Measurements from ENCODE around the gene ATRNL1.
"Not testable (repeated sequence)": the region's sequence is repeated elsewhere in the genome, so short reads cannot be mapped to it uniquely, and the experiment has no call there.

Gene ATRNL1

GRCh38 chr10:115214829-115215228, 121.7 kb downstream of the ATRNL1 start:
- Histone ChIP-seq H3K9me3 (ENCODE audit: control insufficient read depth, low read length) (no peaks in the 10 kb centered on the region), H3K27me3 (ENCODE audit: control insufficient read depth, insufficient read depth, low read length) (no peaks in the 10 kb centered on the region), H2AFZ (no peak overlapping the region), H3K4me2 (ENCODE audit: low read length) (no peak overlapping the region), H3K4me1 (no peaks in the 10 kb centered on the region), H3K27ac (no peak overlapping the region), H3K4me3 (ENCODE audit: low read depth, low read length) (no peak overlapping the region), H3K9ac (no peak overlapping the region), H3K79me2 (no peaks in the 10 kb centered on the region), H3K36me3 (ENCODE audit: control insufficient read depth, insufficient read depth, low read length) (no peaks in the 10 kb centered on the region)
- TF ChIP-seq CTCF (IDR thresholded peaks at IDR 0.05): no peak

GRCh38 chr10:115219203-115219602, 126.0 kb downstream of the ATRNL1 start:
- no peaks in the 10 kb centered on the region for H3K79me2 ChIP-seq
- H3K4me1 ChIP-seq: no peaks in the 10 kb centered on the region
- H3K9ac ChIP-seq: no peak overlapping the region
- H3K4me2 ChIP-seq (ENCODE audit: low read length): no peak overlapping the region
- no peaks in the 10 kb centered on the region for H3K9me3 ChIP-seq (ENCODE audit: control insufficient read depth, low read length)
- no peak overlapping the region for H3K4me3 ChIP-seq (ENCODE audit: low read depth, low read length)
- no peak for TF ChIP-seq CTCF (IDR thresholded peaks at IDR 0.05)
- no peak overlapping the region for H2AFZ ChIP-seq
- H3K36me3 ChIP-seq (ENCODE audit: control insufficient read depth, insufficient read depth, low read length): no peaks in the 10 kb centered on the region
- H3K27me3 ChIP-seq (ENCODE audit: control insufficient read depth, insufficient read depth, low read length): no peaks in the 10 kb centered on the region
- H3K27ac ChIP-seq: no peak overlapping the region

- no peaks in the 10 kb centered on the region for H3K36me3 ChIP-seq (ENCODE audit: control insufficient read depth, insufficient read depth, low read length)
- no peaks in the 10 kb centered on the region for H3K27me3 ChIP-seq (ENCODE audit: control insufficient read depth, insufficient read depth, low read length)
- H3K9ac ChIP-seq: no peak overlapping the region
- H3K9me3 ChIP-seq (ENCODE audit: control insufficient read depth, low read length): no peaks in the 10 kb centered on the region
- H2AFZ ChIP-seq: no peak overlapping the region
- H3K4me1 ChIP-seq: no peaks in the 10 kb centered on the region
- no peak overlapping the region for H3K4me2 ChIP-seq (ENCODE audit: low read length)
- no peak overlapping the region for H3K4me3 ChIP-seq (ENCODE audit: low read depth, low read length)
- no peak for TF ChIP-seq CTCF (IDR thresholded peaks at IDR 0.05)
- H3K79me2 ChIP-seq: no peaks in the 10 kb centered on the region
- H3K27ac ChIP-seq: no peak overlapping the region
These were observed 128.9 kb downstream of the ATRNL1 start for GRCh38 chr10:115222039-115222438.

GRCh38 chr10:115239761-115240160, 146.6 kb downstream of the ATRNL1 start:
- Histone ChIP-seq H3K27me3 (ENCODE audit: control insufficient read depth, insufficient read depth, low read length) (no peaks in the 10 kb centered on the region), H3K9me3 (ENCODE audit: control insufficient read depth, low read length) (no peaks in the 10 kb centered on the region), H3K27ac (no peak overlapping the region), H3K4me3 (ENCODE audit: low read depth, low read length) (no peak overlapping the region), H3K4me1 (no peaks in the 10 kb centered on the region), H3K36me3 (ENCODE audit: control insufficient read depth, insufficient read depth, low read length) (no peaks in the 10 kb centered on the region), H3K79me2 (no peaks in the 10 kb centered on the region), H3K9ac (no peak overlapping the region), H3K4me2 (ENCODE audit: low read length) (no peak overlapping the region), H2AFZ (no peak overlapping the region)
- no peak for TF ChIP-seq CTCF (IDR thresholded peaks at IDR 0.05)

GRCh38 chr10:115250784-115251183, 157.6 kb downstream of the ATRNL1 start:
- H3K4me1 ChIP-seq: no peaks in the 10 kb centered on the region
- no peak overlapping the region for H2AFZ ChIP-seq
- no peak overlapping the region for H3K4me3 ChIP-seq (ENCODE audit: low read depth, low read length)
- no peaks in the 10 kb centered on the region for H3K79me2 ChIP-seq
- H3K9me3 ChIP-seq (ENCODE audit: control insufficient read depth, low read length): no peaks in the 10 kb centered on the region
- H3K36me3 ChIP-seq (ENCODE audit: control insufficient read depth, insufficient read depth, low read length): no peaks in the 10 kb centered on the region
- H3K4me2 ChIP-seq (ENCODE audit: low read length): no peak overlapping the region
- no peak overlapping the region for H3K27ac ChIP-seq
- TF ChIP-seq CTCF (IDR thresholded peaks at IDR 0.05): no peak
- no peak overlapping the region for H3K9ac ChIP-seq
- H3K27me3 ChIP-seq (ENCODE audit: control insufficient read depth, insufficient read depth, low read length): no peaks in the 10 kb centered on the region

GRCh38 chr10:115253765-115254164, 160.6 kb downstream of the ATRNL1 start:
- not testable (repeated sequence) for H3K79me2 ChIP-seq; H3K9me3 ChIP-seq (ENCODE audit: control insufficient read depth, low read length); H3K4me2 ChIP-seq (ENCODE audit: low read length); H3K36me3 ChIP-seq (ENCODE audit: control insufficient read depth, insufficient read depth, low read length); H3K27me3 ChIP-seq (ENCODE audit: control insufficient read depth, insufficient read depth, low read length); H3K4me3 ChIP-seq (ENCODE audit: low read depth, low read length); H2AFZ ChIP-seq; H3K4me1 ChIP-seq; H3K9ac ChIP-seq; H3K27ac ChIP-seq

All from parathyroid adenoma (tissue), 2 donors.